Activated naive CD4-positive, alpha-beta T cell (primary cell): Measurements from ENCODE around the gene KRTAP10-6.
"Not testable (repeated sequence)": the region's sequence is repeated elsewhere in the genome, so short reads cannot be mapped to it uniquely, and the experiment has no call there.

Source experiments
- DNase-seq, 4 experiments: peaks; one replicate each; lab custom pipeline; 2025; lab: John Stamatoyannopoulos, UW

The KRTAP10-6 gene

DNA sequence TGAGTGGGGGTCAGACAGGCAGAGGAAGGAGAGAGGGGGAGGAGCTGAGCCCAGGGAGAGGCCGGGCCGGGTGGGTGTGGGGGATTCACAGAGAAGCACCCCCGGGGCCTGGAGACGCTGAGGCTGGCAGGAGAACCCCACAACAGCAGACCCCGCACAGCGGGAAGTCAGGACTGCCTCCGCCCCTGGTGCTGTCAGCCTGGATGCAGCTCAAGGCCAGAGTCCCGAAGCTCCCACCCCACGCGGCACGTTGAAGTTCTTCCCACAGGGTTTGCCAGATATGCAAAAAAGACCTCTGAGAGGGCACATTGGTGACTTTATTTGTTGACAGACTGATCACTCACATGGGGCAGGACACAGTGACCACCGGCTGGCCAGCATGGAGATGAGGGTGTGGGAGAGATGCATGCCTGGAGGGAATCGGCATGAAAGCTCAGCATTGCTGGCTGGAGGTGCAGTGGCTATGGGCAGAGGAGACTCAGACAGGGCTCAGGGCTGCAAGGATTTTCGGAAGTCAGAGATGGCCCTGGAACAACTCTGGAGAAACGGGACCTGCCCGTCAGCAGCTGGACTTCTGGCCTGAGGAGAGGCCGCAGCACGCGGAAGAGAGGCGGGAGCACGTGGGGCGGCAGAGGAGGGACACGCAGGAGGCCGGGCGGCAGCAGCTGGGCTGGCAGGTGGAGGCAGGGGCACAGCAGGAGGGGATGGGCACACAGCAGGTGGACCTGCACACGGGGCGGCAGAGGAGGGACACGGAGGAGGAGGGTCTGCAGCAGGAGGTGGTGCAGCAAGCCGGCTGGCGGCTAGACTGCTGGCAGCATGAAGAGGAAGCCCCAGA lies 34.6 kb downstream of the KRTAP10-6 start:
- no peak for DNase-seq

DNA sequence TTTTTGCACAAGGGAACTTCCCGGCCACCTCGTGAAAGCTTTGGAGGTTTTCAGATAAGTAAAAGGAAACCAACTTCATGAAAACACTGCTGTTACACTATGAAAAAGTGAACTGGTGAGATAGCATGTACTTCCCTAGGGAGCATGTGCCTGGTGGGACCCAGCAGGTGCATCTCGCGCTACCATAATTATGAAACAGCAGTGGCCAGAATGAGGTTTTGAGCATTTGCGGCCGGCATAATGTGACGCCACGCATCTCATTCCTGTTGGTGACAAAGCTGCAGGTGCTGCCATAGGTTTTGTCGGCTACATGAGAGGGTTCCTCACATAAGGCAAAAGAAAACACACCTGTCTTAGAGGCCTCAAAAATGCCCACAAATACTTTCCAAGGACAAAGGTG lies 35.4 kb downstream of the KRTAP10-6 start:
- no peak for DNase-seq

GRCh38 chr21:44555200-44555875 lies 37.0 kb downstream of the KRTAP10-6 start:
- DNase-seq: no peak

DNA sequence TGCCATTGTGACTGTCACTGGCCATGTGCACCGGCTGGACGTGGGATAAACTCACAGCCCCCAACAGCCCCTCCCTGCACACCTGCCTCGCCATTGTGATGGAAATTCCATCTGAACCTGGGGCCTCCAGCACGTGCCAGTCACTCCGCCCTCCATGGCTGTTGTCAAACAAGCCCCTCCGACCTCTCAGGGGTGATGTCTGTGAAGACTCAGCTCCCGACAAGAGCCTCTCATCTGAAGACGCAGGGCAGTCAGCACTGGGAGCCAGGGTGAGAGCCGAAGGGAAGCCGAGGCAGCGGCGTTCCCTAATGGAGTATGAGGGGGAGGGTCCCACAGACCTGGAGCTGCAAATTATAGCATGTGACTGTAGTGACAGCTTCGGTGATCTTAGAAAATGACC lies 39.6 kb downstream of the KRTAP10-6 start:
- DNase-seq: no peak

- no peak for DNase-seq
Observed at GRCh38 chr21:44552136-44552535, 40.2 kb downstream of the KRTAP10-6 start.

DNA sequence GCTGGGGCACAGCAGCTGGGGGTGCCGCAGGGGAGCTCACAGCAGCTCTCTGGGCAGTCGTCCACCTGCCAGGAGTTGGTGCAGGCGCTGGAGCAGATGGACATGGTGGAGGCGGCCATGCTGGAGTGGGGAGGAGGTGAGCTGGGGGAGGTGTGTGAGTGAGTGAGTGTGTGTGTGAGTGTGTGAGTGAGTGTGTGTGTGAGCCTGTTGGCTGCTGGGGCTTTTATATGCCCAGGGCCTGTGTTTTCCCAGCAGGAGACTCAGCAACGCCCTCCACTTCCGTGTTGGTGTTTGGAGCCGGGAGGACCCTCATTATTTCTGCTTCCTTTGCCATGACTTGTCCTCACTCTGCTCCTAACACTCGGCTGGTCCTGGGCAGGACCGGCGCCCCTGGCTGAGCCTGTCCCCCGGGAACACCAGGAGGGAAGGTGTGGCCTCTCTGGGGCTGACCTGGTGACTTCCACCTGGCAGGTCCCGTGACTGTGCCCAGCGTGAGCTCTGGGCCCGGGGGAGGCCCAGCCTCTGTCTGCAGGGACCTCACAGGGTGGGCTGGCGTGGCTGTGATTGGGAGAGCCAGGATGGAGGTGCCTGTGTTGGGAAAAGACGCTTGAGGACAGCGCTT lies 40.9 kb downstream of the KRTAP10-6 start, which contains the start of gene KRTAP10-2:
Gene KRTAP10-2 (minus strand): TSS at position 166 of the 622 bp plus-strand sequence. CDS start 47 bp downstream, at position 119.
- DNase-seq: no peak

DNA sequence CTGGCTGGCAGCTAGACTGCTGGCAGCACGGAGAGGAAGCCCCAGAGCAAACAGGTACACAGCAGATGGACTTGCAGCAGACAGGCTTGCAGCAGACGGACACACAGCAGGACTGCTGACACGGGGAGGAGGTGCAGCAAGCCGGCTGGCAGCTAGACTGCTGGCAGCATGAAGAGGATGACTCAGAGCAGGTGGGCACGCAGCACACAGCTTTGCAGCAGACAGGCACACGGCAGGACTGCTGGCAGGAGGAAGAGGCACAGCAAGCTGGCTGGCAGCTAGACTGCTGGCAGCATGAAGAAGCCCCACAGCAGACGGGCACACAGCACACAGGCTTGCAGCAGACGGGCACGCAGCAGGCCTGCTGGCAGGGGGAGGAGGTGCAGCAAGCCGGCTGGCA lies 41.5 kb downstream of the KRTAP10-6 start:
- no peak for DNase-seq

DNA sequence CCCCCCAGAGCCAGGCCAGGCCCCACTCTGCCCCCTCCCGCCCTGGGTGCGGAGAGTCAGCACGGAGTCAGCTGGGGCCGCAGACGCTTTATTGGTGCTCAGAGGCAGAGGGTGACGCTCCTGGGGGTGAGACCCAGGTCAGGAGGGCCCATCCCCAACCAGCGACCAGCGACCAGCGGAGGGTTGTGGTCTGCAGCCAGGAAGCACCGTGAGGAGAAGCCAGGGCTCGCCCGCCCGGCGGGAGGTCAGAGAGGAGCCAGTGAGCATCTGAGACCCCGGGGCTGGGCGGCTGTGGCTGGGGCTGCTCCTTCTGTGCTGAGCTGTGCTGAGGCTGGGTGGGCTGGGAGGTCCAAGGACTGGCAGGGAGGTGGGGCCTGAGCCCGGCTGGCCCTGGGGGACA lies 42.0 kb downstream of the KRTAP10-6 start:
- DNase-seq: not testable (repeated sequence)

DNA sequence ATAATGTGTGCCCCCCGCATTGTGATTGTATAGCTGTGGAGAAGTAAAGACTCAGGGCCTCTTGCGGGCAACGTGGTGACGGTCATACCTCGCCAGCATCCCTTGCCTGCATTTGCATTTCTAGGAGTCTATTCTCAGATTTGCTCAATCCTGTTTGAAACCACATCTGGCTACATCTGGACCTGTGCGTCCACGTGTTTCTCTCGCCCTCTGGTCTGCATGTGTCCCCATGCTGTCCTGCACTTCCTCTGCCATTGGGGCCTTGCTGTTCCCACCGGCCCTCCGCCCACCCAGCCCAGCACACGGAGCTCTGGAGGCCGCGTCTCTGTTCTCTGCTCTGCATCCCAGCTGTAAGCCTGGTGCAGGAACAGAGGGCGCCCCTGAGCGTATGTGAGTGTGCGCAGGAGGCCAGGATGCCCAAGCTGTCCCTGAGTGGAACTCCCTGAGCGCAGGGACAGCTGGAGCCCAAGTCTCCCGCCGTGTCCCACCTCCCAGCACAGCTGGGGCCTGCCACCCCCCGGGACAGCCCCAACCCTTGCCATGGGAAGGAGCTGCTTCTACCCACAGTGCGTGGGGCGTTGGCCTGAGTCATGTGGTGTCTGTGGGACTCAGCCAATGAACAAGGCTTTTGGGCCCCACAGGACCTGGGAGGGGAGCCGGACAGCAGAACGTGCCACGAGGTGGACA lies 42.6 kb downstream of the KRTAP10-6 start:
- no peak for DNase-seq

GRCh38 chr21:44548922-44549321 lies 43.4 kb downstream of the KRTAP10-6 start:
- DNase-seq: no peak

GRCh38 chr21:44548381-44548780 lies 43.9 kb downstream of the KRTAP10-6 start:
- no peak for DNase-seq

DNA sequence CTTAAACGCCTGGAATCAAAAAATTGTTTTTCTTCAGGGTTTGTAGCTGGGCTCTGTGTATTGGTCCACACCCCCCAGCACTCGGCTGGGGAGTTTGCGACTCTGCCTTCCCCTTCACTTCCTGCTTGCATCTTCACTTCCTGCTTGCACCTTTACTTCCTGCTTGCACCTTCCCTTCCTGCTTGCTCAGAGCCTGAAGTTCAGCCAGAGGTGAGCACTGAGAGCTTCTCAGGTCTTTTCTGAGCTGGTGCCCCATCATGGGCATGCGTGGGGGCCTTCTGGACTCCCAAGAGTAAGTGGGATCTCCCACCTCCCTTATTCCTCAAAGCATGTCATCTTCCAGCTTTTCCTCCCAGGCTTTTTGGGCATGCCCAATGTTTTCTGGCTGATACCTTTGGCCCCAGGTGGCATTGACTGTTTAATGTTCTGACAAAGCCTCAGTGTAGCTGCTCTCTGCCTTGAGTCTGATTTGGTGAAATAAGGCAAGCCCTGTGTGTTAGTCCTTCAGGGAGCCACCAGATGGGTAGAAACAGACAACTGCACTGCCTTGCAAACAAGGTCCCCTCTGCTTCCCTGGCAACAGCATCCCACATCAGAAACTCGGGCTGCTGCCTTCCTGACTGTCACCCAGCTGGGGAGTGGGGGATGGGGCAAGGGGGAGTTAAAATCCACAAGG lies 44.5 kb downstream of the KRTAP10-6 start:
- DNase-seq: peak in 1 of 4 experiments; percentile 14

DNA sequence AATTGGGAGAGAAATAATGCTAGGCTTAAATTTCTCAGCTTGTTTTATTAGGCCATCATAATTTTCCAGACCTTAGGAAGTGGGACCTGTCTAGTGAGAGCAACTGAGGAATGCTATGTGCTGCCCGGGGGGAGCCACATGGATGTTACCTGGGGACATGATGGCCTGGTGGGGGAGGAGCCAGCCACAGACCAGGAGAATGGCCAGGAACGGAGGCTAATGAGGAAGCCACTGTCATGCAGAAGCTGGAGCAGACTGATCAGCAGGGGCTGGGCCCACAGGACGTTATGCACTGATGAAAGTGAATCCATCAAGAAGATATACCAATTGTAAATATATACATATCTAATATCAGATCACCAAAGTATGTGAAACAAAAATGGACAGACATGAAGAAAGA lies 47.7 kb downstream of the KRTAP10-6 start:
- no peak for DNase-seq

DNA sequence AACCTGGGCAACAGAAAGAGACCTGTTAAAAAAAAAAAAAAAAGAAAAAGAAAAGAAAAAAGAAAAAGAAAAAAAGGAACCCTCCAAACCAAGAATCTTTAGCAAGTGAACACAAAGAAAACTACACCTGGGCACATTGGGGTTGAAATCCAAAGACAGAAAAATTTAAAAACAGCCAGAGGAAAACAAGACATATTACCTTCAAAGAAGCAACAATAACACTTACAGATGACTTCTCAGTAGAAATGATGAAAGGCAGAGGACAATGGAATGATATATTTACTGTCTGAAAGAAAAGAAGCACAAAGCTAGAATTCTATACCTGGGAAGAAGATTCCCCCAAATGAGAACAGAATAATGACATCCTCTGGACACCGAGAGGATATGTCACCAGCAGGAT lies 49.6 kb downstream of the KRTAP10-6 start:
- no peak for DNase-seq
